GM12878 (cell line): ENCODE measurements around the gene RIMS1. TPM values are rescaled to one million over a fixed set of nuclear protein-coding genes. Genes with fewer than 3 reads are reported as not detected.
A peak's percentile ranks its signal among the peaks of the same experiment; 100 is the strongest.

ENCODE experiments used
- ATAC-seq: fragments of 200-7000 bp; cut with Tn5 transposase; 3 replicates; pipeline ENCODE4 v1.9.1; 2020; ENCODE audit warnings: mild to moderate bottlenecking, moderate library complexity
- BruUV-seq: library from RNA; stranded (reverse); fragments of 400-500 nt; replicated peaks from 2 replicates; lab custom pipeline; 2021; lab: Mats Ljungman, UMichigan
- CTCF ChIA-PET: fragments of 300-600 bp; sonication (Branson Sonifier 250); formaldehyde crosslinking; extraction: SDS; loops from one replicate; lab custom pipeline; 2021; ENCODE audit warnings: inconsistent platforms; lab: Yijun Ruan, JAX
- POLR2A ChIA-PET: fragments of 350-600 bp; formaldehyde crosslinking; extraction: SDS; loops from one replicate; lab custom pipeline; 2021; ENCODE audit warnings: inconsistent platforms; lab: Charles Lee
- RAD21 ChIA-PET: fragments of 300-600 bp; sonication (Branson Sonifier 250); formaldehyde crosslinking; loops from one replicate; lab custom pipeline; 2023; ENCODE audit warnings: antibody characterized with exemption; ENCODE audit not compliant: unreplicated experiment; lab: Charles Lee
- SMC1A ChIA-PET: fragments of 300-600 bp; sonication (Branson Sonifier 250); formaldehyde crosslinking; loops from one replicate; lab custom pipeline; 2023; ENCODE audit not compliant: unreplicated experiment, uncharacterized antibody; lab: Charles Lee
- DNase-seq: peaks from one replicate; pipeline ENCODE4 v3.0.0-alpha.2; 2011; ENCODE audit warnings: low read depth, low spot score
- FAIRE-seq: peaks from 3 replicates; lab custom pipeline; 2011; peaks lifted over from hg19 to GRCh38; lab: Jason Lieb, UNC
- H2AFZ ChIP-seq: 2 replicates; pipeline ENCODE4 v1.6.0; 2011; ENCODE audit warnings: low read depth, low read length, control low read depth; ENCODE audit not compliant: control insufficient read depth
- H3K27ac ChIP-seq: 2 replicates; pipeline ENCODE4 v1.5.1; 2011; ENCODE audit warnings: control low read depth; ENCODE audit not compliant: control insufficient read depth, insufficient read depth
- H3K27me3 ChIP-seq, 2 experiments: replicated peaks in 1 of 2; 2 replicates each; pipeline versions ENCODE4 v1.6.0 to v1.6.1; 2011; ENCODE audit warnings: low read length in 1 of 2; ENCODE audit not compliant: control insufficient read depth in 2 of 2, insufficient read depth in 2 of 2
- H3K36me3 ChIP-seq, 2 experiments: 2 replicates each; pipeline ENCODE4 v1.5.1; 2011; ENCODE audit warnings: low read length in 1 of 2; ENCODE audit not compliant: control insufficient read depth in 2 of 2, insufficient read depth in 2 of 2
- H3K4me1 ChIP-seq: 2 replicates; pipeline ENCODE4 v1.6.1; 2011; ENCODE audit warnings: mild to moderate bottlenecking, low read length, moderate library complexity, mixed read lengths; ENCODE audit not compliant: control insufficient read depth, insufficient read depth
- H3K4me2 ChIP-seq: 2 replicates; pipeline ENCODE4 v1.6.0; 2011; ENCODE audit warnings: control low read depth; ENCODE audit not compliant: control insufficient read depth, insufficient read depth
- H3K4me3 ChIP-seq: fragments of 200-600 bp; sonication (generic); 2 replicates; pipeline ENCODE4 v1.5.1; 2016
- H3K79me2 ChIP-seq: 2 replicates; pipeline ENCODE4 v1.6.0; 2011; ENCODE audit warnings: low read length; ENCODE audit not compliant: control insufficient read depth, insufficient read depth
- H3K9ac ChIP-seq: 2 replicates; pipeline ENCODE4 v1.8.0; 2011; ENCODE audit warnings: low read length, control low read depth, mixed read lengths; ENCODE audit not compliant: control insufficient read depth, insufficient read depth
- H3K9me3 ChIP-seq: replicated peaks from 3 replicates; pipeline ENCODE4 v1.5.1; 2011; ENCODE audit warnings: mild to moderate bottlenecking, low read length; ENCODE audit not compliant: control insufficient read depth, insufficient read depth
- H4K20me1 ChIP-seq: 2 replicates; pipeline ENCODE4 v1.6.0; 2011; ENCODE audit not compliant: control insufficient read depth, insufficient read depth
- CTCF ChIP-seq, 3 experiments: IDR thresholded peaks in 2 of 3; conservative IDR thresholded peaks in 1 of 3; 2 replicates each; pipeline ENCODE4 v1.5.1; 2011; ENCODE audit warnings: low read depth in 3 of 3, low read length in 3 of 3, mild to moderate bottlenecking in 3 of 3, control low read depth in 2 of 3, moderate library complexity in 2 of 3, inconsistent platforms in 1 of 3, mixed read lengths in 1 of 3; ENCODE audit not compliant: control insufficient read depth in 2 of 3, insufficient read depth in 1 of 3; ENCODE audit errors: extremely low read depth in 1 of 3
- FOXK2 ChIP-seq: fragments of 450-650 bp; IDR thresholded peaks from 2 replicates; pipeline ENCODE4 v1.6.1; 2017; ENCODE audit warnings: mild to moderate bottlenecking, moderate library complexity
- KDM1A ChIP-seq: fragments of 200-600 bp; sonication (generic); IDR thresholded peaks from 2 replicates; pipeline ENCODE4 v1.6.1; 2016; ENCODE audit warnings: borderline replicate concordance
- LARP7 ChIP-seq: fragments of 450-650 bp; IDR thresholded peaks from 2 replicates; pipeline ENCODE4 v1.6.1; 2017; ENCODE audit warnings: mild to moderate bottlenecking
- REST ChIP-seq: IDR thresholded peaks from 2 replicates; pipeline ENCODE4 v1.6.1; 2012; ENCODE audit warnings: mild to moderate bottlenecking, low read depth, low read length
- WGBS: methylation state at CpG from one replicate; pipeline ENCODE4 v1.1.6; 2016; ENCODE audit warnings: low lambda C conversion rate; ENCODE audit not compliant: insufficient replicate concordance, insufficient coverage; ENCODE audit errors: missing lambda C conversion rate; 5-methylcytosine and 5-hydroxymethylcytosine counted together
- in situ Hi-C: fragments of 300-500 bp; cut with MboI; formaldehyde crosslinking; loops from 9 replicates; pipeline ENCODE4 v1.14.3; 2018; ENCODE audit warnings: mixed read lengths
- intact Hi-C: fragments of 100-400 bp; cut with micrococcal nuclease; formaldehyde crosslinking; loops from one replicate; pipeline ENCODE4 v1.14.2; 2022; ENCODE audit not compliant: unreplicated experiment
- polyA plus RNA-seq, 11 experiments: library from polyadenylated mRNA; depleted of rRNA in 4 of 11; unstranded in 6 of 11; stranded (reverse) in 5 of 11; fragments of >200 nt; fragmentation: Nextera tagmentation in 4 of 11; fragmentation: Illumina TruSeq in 1 of 11; extraction: Ambion mirVana in 4 of 11; extraction: Trizol in 1 of 11; gene quantifications; 1 replicate in 1 of 11; 2 replicates in 10 of 11; pipeline versions ENCODE4 v1.2.1 to v1.2.3, GENCODE V29; 2011 to 2016; ENCODE audit warnings: inconsistent platforms in 2 of 11, missing spikeins in 2 of 11, low read depth in 1 of 11
- total RNA-seq, 4 experiments: library from RNA; depleted of rRNA in 3 of 4; stranded (reverse); fragments of >200 nt in 3 of 4; fragmentation: Illumina TruSeq in 1 of 4; extraction: Trizol in 1 of 4; gene quantifications; 2 replicates each; pipeline versions ENCODE4 v1.2.1 to v1.2.3, GENCODE V29; 2013 to 2021
- TF ChIP-seq, protein P1 (sequence below): IDR thresholded peaks from 2 replicates; pipeline ENCODE4 v1.6.1; 2012; ENCODE audit warnings: low read depth, low read length, improper control_type of control experiment
- TF ChIP-seq, protein P2 (sequence below): fragments of 450-650 bp; IDR thresholded peaks from 2 replicates; pipeline ENCODE4 v1.6.1; 2017; ENCODE audit warnings: mild to moderate bottlenecking, low read depth, inconsistent platforms; ENCODE audit not compliant: poor library complexity, severe bottlenecking

Gene RIMS1
- total and polyA plus RNA-seq, 10 of the 15 experiments (the other 5 are each of a cell fraction or from before 2014, with no cell fraction given): 0.05 to 0.76 (median 0.23) TPM

GRCh38 chr6:72440611-72441010 is 554.3 kb downstream of the RIMS1 start:
- Histone ChIP-seq H3K4me1 (no peaks in the 10 kb centered on the region), H3K27ac (no peak overlapping the region), H3K79me2 (no peaks in the 10 kb centered on the region), H3K4me3 (no peak overlapping the region), H4K20me1 (no peaks in the 10 kb centered on the region), H3K27me3 (peaks cover 0 to 2% of the 10 kb centered on the region in 2 experiments; a peak in 1 of 4 replicates), H3K9ac (no peak overlapping the region), H2AFZ (no peak overlapping the region), H3K4me2 (no peak overlapping the region), H3K9me3 (no peaks in the 10 kb centered on the region), H3K36me3 (no peaks in the 10 kb centered on the region)
- 68% methylated on average over 1 of the region's 1 CpG for WGBS
- TF ChIP-seq KDM1A: no peak
- no peak for TF ChIP-seq CTCF (IDR thresholded peaks at IDR 0.05 in 2 of 3, conservative IDR thresholded peaks at IDR 0.05 in 1 of 3; ENCODE audit: control insufficient read depth in 2 of 3, extremely low read depth in 1 of 3, insufficient read depth in 1 of 3, low read depth in 3 of 3, low read length in 3 of 3)
- no peak for TF ChIP-seq FOXK2
- TF ChIP-seq LARP7: no peak
- ChIA-PET POLR2A (no interaction called here), RAD21 (no interaction called here), SMC1A (no interaction called here), CTCF (interaction anchor here (0.6 kb wide), 1 partner anchor 967 kb away, joined by 3 read pairs; no protein-coding TSS in a partner anchor)
- BruUV-seq: no TSS peak
- DNase-seq (no peak), FAIRE-seq (no peak), ATAC-seq (no peak)
- intact Hi-C loops: no loop called here
- in situ Hi-C loops: no loop called here

GRCh38 chr6:72446430-72446829 is 560.1 kb downstream of the RIMS1 start:
- H2AFZ ChIP-seq: no peak overlapping the region
- H4K20me1 ChIP-seq: no peaks in the 10 kb centered on the region
- ChIA-PET CTCF (no interaction called here), SMC1A (no interaction called here), POLR2A (no interaction called here), RAD21 (no interaction called here)
- H3K4me3 ChIP-seq: no peak overlapping the region
- intact Hi-C loops: no loop called here
- H3K79me2 ChIP-seq: no peaks in the 10 kb centered on the region
- H3K4me2 ChIP-seq: no peak overlapping the region
- no peaks in the 10 kb centered on the region for H3K36me3 ChIP-seq
- in situ Hi-C loops: no loop called here
- no peaks in the 10 kb centered on the region for H3K9me3 ChIP-seq
- H3K9ac ChIP-seq: no peak overlapping the region
- DNase-seq (no peak), ATAC-seq (no peak), FAIRE-seq (no peak)
- H3K4me1 ChIP-seq: no peaks in the 10 kb centered on the region
- peaks cover 0 to 2% of the 10 kb centered on the region in 2 experiments; a peak in 1 of 4 replicates for H3K27me3 ChIP-seq
- no peak overlapping the region for H3K27ac ChIP-seq
- WGBS: 0% methylated on average over 1 of the region's 1 CpG
- no TSS peak for BruUV-seq
- peak; percentile 50; the same call in 1 of the 2 replicates for TF ChIP-seq REST
- TF ChIP-seq, protein P1, sequence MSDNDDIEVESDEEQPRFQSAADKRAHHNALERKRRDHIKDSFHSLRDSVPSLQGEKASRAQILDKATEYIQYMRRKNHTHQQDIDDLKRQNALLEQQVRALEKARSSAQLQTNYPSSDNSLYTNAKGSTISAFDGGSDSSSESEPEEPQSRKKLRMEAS: no peak
- TF ChIP-seq, protein P2, sequence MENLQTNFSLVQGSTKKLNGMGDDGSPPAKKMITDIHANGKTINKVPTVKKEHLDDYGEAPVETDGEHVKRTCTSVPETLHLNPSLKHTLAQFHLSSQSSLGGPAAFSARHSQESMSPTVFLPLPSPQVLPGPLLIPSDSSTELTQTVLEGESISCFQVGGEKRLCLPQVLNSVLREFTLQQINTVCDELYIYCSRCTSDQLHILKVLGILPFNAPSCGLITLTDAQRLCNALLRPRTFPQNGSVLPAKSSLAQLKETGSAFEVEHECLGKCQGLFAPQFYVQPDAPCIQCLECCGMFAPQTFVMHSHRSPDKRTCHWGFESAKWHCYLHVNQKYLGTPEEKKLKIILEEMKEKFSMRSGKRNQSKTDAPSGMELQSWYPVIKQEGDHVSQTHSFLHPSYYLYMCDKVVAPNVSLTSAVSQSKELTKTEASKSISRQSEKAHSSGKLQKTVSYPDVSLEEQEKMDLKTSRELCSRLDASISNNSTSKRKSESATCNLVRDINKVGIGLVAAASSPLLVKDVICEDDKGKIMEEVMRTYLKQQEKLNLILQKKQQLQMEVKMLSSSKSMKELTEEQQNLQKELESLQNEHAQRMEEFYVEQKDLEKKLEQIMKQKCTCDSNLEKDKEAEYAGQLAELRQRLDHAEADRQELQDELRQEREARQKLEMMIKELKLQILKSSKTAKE: no peak
